GM03348 (cell line): Measurements from ENCODE around the gene BRMS1L.
"Not testable (repeated sequence)": the region's sequence is repeated elsewhere in the genome, so short reads cannot be mapped to it uniquely, and the experiment has no call there.

Experiments
- DNase-seq: peaks from one replicate; pipeline ENCODE4 v3.0.0; 2012; ENCODE audit warnings: low spot score

The BRMS1L gene

GRCh38 chr14:35821564-35822411 lies 4.3 kb upstream of the BRMS1L start:
- DNase-seq = peak; percentile 58

- no peak for DNase-seq
These were observed 3.6 kb upstream of the BRMS1L start for GRCh38 chr14:35822501-35822900.

DNA sequence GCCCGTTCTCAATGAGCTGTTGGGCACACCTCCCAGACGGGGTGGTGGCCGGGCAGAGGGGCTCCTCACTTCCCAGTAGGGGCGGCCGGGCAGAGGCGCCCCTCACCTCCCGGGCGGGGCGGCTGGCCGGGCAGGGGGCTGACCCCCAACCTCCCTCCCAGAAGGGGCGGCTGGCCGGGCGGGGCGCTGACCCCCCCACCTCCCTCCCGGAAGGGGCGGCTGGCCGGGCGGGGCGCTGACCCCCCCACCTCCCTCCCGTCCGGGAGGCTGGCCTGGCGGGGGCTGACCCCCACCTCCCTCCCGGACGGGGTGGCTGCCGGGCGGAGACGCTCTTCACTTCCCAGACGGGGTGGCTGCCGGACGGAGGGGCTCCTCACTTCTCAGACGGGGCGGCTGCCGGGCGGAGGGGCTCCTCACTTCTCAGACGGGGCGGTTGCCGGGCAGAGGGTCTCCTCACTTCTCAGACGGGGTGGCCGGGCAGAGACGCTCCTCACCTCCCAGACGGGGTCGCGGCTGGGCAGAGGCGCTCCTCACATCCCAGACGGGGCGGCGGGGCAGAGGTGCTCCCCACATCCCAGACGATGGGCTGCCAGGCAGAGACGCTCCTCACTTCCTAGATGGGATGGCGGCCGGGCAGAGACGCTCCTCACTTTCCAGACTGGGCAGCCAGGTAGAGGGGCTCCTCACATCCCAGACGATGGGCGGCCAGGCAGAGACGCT lies 1.5 kb upstream of the BRMS1L start:
- DNase-seq = not testable (repeated sequence)

DNA sequence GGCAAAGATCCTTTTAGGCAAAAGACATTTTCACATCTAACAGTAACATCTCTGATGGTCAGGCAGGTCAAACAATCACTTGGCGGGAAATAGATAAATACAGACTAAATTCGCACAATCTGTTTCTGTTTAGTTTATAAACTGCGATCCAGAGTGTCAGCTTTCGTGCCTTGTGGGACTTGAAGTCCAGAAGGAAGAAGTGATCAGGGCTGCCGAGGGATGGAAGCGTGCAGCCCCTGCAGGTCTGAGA lies 245 bp upstream of the BRMS1L start:
- DNase-seq = no peak

DNA sequence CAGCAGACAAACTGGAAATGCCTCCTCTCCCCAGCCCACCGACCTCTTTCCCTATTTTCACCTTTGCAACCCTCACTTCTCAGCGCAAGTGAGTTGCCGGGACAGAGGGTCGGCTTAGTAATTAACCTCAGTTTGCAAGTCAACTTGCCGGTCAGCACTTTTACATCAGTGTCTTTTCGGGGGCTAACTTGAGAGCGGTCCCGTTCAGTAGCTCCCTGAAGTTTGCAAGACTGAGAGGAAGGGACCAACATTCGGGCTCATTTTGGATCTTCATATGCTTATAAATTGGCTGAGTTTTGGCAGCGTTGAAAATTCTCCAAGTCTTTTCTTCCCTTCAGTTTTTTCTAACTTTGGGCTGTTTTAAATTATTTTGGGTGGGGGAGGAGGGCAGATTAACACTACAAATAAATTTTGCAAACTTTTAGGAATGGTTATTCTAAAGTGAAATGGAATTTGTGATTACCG lies 846 bp downstream of the BRMS1L start:
- peak; percentile 6 for DNase-seq

GRCh38 chr14:35827678-35828472 lies 1.7 kb downstream of the BRMS1L start:
- DNase-seq = no peak

- DNase-seq = peak; percentile 50
These were observed 3.3 kb downstream of the BRMS1L start for GRCh38 chr14:35829449-35829848.

DNA sequence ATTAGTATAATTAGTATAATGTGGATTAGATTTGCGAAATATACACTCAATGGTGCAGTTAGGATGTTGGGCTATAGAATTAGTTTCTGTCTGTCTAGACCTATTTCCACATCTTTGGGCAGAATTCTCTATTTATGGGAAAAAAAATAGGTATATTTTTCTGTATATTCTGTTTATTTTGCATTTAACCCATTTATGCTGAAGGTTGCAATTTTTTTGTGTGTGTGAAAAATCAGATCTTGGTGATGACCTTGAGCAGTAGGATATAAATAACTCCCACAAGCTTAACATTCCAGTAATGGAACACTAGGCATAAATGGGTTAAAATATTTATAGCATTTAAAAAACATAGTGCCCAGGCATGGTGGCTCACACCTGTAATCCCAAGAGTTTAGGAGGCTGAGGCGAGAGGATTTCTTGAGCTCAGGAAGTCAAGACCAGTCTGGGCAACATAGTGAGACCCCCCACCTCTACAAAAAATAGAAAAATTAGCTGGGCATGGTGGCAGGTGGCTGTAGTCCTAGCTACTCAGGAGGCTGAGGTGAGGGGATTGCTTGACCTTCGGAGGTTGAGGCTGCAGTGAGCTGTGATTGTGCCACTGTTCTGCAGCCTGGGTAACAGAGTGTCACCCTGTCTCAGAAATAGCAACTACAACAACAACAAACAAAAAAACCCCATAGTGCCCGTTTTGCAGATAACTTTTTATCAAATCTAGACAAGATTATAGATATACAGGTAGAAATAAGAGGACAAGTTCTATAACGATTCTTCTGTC lies 9.3 kb downstream of the BRMS1L start:
- no peak for DNase-seq

- not testable (repeated sequence) for DNase-seq
These were observed 15.6 kb downstream of the BRMS1L start for GRCh38 chr14:35841704-35842103.

DNA sequence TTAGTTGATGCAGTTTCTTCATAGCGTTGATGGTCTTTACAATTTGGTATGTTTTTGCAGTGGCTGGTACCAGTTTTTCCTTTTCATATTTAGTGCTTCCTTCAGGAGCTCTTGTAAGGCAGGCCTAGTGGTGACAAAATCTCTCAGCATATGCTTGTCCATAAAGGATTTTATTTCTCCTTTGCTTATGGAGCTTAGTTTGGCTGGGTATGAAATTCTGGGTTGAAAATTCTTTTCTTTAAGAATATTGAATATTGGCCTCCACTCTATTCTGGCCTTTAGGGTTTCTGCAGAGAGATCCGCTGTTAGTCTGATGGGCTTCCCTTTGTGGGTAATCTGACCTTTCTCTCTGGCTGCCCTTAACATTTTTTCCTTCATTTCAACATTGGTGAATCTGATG lies 16.1 kb downstream of the BRMS1L start:
- DNase-seq = not testable (repeated sequence)

- no peak for DNase-seq
These were observed 18.4 kb downstream of the BRMS1L start for GRCh38 chr14:35844494-35844893.

DNA sequence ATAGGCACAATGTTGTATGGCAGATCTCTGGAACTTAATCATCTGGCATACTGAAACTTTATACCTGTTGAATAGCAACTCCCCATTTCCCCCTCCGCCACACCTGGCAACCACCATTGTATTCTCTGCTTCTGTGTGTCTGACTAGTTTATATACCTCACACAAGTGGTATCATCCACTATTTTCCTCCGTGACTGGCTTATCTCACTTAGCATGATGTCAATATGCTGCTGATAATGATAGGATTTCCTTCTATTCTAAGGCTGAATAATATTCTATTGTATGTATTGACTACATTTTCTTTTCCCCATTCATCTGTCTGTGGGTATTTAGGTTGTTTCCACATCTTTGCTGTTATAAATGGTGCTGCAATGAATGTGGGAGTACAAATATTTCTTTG lies 21.5 kb downstream of the BRMS1L start:
- DNase-seq = no peak

- DNase-seq = no peak
These were observed 23.0 kb downstream of the BRMS1L start for GRCh38 chr14:35849122-35849521.

DNA sequence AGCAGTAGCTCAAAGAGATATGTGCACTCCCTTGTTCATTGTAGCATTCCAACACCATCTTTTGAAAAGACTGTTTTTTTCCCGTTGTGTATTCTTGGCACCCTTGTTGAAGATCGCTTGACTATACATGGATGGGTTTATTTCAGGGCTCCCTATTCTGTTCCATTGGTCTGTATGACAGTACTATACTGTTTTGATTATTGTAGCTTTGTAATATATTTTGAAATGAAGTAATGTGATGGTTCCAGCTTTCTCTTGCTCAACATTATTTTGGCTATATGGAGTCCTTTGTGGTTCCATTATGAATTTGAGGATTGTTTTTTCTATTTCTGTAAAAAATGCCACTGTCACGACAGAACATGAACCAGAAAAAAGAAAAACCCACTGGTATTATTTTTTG lies 25.7 kb downstream of the BRMS1L start:
- DNase-seq = no peak

DNA sequence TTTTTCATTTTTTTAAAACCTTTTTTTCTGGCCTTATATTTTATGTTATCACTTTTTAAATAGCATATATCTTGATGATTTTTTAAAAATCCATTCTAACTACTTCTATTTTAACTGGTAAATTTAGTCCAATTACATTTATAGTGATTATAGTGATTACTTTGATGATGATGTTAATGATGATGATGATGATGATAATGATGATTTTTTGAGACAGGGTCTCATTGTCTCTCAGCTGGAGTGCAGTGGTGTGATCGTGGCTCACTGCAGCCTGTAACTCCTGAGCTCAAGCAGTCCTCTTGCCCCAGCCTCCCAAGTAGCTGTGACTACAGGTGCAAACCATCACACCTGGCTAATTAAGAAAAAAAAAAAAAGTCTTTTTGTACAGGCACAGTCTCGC lies 27.1 kb downstream of the BRMS1L start:
- no peak for DNase-seq

DNA sequence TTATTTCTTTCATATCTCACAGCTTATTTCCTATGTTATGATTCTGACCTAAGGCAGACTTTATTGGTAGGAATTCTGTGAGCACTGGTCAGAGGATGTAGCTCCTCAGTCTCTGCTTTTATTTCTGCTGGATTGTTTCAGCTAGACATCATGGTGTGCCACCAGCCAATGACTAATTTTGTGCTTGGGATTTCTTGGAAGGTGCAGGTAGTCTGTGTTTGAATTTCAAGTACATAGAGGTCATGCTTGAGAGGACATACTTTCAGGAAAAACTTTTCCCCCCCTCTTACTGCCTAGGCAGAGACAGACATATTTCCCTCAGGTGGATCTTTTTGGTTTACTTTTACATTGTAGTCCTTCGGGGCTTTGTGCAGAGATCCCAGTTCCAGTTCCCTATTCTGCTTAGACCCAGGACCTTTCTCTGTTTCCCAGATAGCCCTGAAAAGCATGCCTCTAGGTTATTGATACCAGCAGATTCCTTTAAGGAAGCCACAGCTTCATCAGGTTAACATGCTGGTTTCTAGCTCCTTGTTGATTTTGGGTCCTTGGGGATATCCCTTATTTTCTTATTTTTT lies 28.6 kb downstream of the BRMS1L start:
- DNase-seq = no peak

GRCh38 chr14:35855876-35856481 lies 29.8 kb downstream of the BRMS1L start:
- no peak for DNase-seq

GRCh38 chr14:35858521-35859209 lies 32.5 kb downstream of the BRMS1L start:
- no peak for DNase-seq

- no peak for DNase-seq
These were observed 35.2 kb downstream of the BRMS1L start for GRCh38 chr14:35861204-35861868.
